HG03097 (cell line): ENCODE results near the gene CRLF2.
"Not testable (repeated sequence)": the region's sequence is repeated elsewhere in the genome, so short reads cannot be mapped to it uniquely, and the experiment has no call there.

Source experiments
- ATAC-seq: cut with Tn5 transposase; IDR thresholded peaks from one replicate; pipeline ENCODE4 v1.9.1; 2021; ENCODE audit not compliant: unreplicated experiment, low FRiP score

CRLF2 gene

DNA sequence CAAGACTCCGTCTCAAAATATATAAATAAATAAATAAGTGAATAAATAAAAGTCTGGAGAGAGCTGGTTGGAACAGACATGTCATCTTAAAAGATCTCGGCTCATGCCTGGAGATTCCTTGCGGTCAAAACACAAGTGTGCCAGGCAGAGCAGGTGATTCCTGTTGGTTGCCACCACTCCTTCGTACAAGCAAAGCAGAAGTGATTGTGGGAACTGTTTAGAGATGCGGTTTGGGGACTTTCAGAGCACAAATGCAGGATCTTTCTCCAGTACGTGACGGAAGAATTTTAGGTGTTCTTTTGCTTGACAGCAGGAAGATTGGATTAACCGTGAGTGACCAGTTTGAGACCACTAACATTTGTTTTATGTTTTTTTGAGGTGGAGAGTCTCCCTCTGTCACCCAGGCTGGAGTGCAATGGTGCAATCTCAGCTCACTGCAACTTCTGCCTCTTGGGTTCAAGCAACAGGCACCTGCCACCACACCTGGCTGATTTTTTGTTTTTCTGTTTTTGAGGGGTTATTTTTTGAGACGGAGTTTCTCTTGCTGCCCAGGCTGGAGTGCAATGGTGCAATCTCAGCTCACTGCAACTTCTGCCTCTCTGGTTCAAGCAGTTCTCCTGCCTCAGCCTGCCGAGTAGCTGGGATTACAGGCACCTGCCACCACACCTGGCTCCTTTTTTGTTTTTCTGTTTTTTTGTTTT is 2.8 kb upstream of the CRLF2 start:
- ATAC-seq = no peak

DNA sequence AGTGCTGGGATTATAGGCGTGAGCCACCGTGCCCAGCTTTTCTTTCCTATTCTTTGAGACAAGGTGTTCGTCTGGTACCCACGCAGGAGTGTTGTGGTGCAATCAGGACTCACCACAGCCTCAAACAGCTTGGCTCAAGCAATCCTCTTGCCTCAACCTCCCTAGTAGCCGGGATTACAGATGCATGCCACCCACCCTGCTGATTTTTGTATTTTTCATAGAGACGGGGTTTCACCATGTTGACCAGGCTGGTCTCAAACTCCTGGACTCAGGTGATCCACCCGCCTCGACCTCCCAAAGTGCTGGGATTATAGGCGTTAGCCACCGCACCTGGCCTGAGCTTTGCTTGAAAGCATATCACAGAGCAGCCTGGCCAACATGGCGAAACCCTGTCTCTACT is 1.5 kb upstream of the CRLF2 start:
- ATAC-seq = no peak

DNA sequence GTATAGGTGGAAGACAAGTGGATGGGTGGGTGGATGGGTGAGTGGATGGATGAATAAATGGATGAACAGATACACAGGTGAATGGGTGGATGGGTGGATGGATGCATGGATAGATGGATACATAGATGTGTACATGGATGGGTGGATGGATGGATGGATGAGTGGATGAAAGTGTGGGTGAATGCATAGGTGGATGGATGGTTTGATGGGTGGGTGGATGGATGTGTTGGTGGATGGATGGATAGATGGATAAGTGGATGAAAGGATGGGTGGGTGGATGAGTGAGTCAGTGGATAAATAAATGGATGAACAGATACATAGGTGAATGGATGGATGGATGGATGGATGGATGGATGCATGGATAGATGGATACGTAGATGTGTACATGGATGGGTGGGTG is 1.6 kb downstream of the CRLF2 start:
- ATAC-seq = no peak

DNA sequence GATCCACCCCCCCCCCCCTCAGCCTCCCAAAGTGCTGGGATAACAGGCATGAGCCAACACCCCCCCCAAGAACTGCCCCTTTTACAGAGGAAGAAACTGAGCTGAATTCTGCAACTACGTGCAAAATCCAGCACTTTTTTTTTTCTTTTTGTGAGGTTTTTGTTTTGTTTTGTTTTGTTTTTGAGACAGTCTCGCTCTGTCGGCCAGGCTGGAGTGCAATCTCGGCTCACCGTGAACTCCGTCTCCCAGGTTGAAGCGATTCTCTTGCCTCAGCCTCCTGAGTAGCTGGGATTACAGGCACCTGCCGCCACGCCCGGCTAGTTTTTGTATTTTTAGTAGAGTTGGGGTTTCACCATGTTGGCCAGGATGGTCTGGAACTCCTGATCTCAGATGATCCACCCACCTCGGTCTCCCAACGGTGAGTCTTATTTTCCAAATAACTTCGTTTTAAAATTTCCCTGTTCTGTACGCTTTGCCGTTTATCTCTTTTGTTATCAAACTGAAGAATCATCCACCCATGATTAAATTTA is 4.9 kb downstream of the CRLF2 start:
- ATAC-seq = no peak

DNA sequence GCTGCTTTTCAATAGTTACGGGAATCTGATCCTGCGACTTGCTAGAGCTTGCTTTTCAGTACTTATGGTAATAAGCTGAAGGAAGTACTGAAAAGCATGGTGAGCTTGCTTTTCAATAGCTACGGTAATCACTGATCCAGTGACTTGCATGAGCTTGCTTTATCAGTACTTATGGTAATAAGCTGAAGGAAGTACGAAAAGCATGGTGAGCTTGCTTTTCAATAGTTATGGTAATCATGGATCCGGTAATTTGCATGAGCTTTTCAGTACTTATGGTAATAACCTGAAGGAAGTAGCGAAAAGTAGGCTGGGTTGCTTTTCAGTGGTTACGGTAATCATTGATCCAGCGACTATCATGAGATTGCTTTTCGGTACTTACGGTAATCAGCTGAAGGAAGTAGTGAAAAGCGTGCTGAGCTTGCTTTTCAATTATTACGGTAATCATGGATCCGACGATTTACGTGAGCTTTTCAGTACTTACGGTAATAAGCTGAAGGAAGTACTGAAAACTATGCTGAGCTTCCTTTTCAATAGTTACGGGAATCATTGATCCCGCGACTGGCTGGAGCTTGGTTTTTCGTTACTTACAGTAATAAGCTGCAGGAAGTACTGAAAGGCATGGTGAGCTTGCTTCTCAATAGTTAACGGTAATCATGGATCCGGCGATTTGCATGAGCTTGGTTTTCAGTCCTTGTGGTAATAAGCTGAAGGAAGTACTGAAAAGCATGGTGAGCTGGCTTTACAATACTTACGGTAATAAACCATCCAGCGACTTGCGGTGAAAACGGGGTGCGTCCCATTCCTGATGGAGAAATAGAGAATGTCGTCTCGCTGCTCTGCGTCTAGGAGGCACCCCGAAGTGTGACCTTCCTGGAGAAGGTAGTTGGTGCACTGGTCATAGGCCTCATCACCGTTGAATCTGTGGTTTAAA is 6.5 kb downstream of the CRLF2 start:
- ATAC-seq = no peak

DNA sequence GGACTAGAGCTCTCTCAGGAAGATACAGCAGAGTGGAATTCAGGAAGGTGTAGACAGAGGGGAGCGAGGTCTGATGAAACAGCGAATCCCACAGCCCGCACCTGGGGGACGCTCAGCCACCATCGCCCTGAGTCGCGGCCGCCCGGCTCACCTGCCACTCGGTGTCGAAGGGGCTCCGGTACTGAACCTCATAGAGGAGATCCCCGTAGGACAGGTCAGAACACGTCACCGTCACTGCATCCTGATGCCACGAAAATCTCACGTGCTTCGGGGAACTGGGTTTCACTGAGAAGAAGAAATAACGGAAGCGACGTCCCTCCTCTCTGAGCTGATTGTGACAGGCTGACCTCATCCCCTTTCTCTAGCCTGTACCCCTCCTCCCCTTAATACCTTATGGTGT is 10.2 kb downstream of the CRLF2 start:
- no peak for ATAC-seq

DNA sequence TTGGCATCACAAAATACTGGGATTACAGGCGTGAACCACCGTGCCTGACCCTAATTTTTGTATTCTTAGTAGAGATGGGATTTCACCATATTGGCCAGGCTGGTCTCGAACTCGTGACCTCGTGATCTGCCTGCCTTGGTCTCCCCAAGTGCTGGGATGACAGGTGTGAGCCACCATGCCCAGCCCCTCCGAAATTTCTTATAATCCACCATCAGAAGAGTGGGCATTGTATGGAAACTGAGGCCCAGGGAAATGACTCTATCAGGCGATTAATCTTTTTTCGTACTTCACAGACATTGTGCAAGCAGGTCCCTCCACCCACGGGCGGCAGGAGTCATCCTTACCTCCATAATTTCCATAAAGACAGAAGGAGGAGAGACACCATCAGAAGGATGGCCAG is 16.0 kb downstream of the CRLF2 start:
- ATAC-seq = no peak

DNA sequence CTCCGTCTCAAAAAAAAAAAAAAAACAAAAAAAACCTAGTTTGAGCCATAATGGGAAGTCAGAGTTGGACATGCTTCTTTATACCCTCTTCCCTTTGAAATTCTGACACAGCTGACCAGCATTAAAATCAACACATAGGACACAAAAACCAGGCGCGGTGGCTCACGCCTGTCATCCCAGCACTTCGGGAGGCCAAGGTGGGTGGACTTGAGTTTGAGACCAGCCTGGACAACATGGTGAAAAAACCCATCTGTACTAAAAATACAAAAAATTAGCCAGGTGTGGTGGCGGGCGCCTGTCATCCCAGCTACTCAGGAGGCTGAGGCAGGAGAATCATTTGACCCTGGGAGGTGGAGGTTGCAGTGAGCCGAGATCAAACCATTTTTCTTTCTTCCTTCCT is 20.3 kb downstream of the CRLF2 start:
- not testable (repeated sequence) for ATAC-seq

DNA sequence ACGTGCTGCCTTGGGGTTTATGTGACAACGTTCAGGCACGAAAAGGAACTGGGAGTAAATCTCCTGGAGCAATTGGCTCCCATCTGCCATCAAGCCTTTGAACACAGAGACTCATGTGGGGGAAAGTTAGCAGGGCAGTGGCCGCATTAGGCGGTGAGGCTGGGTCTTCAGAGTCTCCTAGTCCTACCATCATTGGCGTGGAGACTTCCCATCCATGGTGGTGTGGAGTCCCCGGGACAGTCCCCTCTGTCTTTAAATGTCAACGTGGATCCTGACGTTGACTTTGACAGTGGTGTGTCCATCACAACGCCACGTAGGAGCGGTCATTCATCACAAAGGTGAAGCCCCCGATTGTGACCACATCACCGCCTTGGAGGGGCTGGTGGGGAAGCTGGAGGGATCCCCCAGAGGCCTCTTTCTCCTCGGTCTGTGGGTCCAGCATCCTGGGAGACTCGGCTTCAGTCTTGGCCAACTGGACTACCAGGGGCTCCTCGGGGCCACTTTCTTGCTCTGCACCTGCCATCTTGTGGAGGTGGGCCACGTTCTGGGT is 21.8 kb downstream of the CRLF2 start:
- no peak for ATAC-seq

DNA sequence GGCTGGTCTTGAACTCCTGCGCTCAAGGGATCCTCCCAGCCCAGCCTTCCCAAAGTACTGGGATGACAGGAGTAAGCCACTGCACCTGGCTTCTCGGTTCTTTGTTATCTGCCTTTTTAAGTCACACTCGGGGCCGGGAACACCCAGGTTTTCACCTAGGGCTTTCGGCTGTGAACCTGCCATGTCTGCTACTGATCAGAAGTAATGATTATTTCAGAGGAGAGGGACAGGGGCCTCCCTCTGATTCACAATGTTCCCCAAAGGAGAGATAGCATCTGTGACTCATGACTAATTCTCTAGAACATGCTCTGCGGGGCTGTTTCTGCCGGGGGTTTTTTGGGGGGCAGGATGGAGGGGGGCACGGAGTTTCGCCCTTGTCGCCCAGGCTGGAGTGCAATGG is 26.9 kb downstream of the CRLF2 start:
- ATAC-seq = no peak

DNA sequence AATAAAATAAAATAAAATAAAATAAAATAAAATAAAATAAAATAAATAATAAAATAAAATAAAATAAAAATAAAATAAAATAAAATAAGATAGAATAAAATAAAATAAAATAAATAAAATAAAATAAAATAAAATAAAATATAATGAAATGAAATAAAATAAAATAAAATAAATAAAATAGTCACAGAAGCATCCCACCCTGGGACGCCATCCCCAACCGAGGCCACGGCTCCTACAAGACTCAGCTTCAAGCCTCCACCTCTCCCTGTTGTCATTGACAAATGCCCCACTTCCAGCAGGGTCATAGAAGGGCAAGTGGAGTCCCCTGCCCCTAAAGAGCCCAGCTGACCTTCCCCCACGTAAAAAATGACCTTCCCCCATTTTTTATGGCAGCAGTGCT is 30.2 kb downstream of the CRLF2 start:
- no peak for ATAC-seq

DNA sequence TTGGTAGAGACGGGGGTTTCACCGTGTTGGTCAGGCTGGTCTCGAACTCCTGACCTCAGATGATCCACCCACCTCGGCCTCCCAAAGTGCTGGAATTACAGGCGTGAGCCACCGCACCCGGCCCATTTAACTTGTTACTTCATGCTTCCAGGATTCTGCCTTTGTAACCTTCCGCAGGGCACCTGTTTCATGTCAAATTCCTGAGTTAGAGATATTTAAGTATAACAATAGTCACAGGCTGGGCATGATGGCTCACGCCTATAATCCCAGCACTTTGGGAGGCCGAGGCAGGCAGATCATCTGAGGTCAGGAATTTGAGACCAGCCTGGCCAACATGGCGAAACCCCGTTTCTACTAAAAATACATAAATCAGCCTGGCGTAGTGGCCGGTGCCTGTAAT is 30.8 kb downstream of the CRLF2 start:
- ATAC-seq = not testable (repeated sequence)

DNA sequence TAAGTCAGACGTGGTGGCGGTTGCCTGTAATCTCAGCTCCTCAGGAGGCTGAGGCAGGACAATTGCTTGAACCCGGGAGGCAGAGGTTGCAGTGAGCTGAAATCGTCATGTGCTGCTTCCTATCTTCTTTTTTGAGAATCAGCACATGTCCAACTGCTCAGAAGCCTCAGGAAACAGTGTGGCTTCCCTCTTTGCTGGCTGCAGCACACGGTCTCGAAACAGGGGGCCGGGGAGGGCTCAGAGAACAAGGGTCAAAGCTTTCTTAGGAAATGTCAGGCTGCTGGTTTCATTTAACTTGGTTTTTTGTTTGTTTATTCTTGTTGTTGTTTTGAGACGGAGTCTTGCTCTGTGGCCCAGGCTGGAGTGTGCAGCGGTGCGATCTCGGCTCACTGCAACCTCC is 31.3 kb downstream of the CRLF2 start:
- ATAC-seq = no peak

DNA sequence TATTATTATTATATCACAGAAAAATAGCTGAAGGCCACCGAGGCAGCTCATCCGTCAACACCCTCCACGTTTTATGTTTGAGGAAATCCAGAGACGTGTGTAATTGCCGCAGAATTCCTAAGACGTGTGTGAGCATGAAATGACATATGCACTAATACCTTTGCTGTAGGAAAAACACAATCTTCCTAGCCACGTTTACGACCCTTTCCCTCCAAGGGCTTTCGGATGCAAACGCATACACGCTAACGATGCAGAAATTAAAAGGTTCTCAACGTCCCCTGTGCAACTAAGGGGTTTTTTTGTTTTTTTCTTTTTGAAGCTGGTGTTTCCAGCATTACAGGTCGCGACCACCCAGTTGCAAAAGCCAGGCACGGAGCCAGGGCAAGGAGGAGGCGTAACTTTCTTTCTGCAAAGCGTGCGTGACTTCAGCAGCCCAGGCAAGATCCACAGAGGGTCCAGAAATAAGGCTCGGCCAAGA is 33.8 kb downstream of the CRLF2 start:
- no peak for ATAC-seq

DNA sequence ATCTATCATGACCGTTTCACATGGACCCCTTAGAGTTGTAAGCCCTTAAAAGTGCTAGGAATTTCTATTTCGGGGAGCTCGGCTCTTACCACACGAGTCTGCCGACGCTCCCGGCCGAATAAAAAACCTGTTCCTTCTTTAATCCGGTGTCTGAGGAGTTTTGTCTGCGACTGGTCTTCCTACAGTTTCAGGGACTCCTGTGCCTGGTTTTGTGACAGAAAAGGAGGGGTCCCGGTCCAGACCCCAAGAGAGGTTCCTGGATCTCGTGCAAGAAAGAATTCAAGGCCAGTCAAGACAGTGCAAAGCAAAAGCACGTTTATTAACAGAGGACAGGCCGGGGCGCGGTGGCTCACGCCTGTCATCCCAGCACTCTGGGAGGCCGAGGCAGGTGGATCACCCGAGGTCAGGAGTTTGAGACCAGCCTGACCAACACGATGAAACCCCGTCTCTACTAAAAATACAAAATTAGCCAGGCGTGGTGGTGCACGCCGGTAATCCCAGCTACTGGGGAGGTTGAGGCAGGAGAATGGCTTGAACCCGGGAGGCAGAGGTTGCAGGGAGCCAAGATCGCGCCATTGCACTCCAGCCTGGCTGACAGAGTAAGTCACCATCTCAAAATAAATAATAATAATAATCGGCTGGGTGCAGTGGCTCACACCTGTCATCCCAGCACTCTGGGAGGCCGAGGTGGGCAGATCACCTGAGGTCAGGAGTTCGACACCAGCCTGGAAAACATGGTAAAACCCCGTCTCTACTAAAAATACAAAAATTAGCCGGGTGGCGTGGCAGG is 35.7 kb downstream of the CRLF2 start:
- ATAC-seq = not testable (repeated sequence)

DNA sequence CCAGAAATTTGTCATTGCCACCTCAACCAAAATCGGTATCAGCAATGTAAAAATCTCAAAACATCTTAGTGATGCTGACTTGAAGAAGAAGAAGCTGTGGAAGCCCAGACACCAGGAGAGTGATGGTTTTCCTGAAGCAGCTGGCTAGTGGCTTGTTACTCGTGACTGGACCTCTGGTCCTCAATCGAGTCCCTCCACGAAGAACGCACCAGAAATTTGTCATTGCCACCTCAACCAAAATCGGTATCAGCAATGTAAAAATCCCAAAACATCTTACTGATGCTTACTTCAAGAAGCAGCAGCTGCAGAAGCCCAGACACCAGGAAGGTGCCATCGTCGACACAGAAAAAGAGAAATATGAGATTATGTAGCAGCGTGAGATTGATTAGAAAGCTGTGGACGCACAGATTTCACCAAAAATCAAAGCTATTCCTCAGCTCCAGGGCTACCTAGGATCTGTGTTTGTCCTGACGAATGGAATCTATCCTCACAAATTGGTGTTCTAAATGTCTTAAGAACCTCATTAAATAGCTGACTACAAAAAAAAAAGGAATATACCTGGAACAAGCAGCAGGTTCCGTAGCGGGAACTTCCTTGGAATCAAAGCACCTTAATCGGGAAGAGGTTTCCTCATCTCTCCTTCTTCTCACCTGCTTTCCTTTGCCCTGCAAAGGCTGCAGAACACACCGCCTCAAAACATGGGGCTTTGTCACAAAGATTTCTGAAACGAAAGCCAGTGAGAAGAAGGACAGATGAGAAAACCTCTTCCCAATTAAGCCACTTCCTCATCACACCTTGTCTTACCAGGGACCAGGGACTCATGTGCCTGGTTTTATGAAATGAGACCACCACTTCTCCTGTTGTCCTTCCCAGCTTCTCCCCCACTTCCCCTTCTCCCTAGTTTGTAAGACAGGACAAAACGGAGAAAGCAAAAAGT is 37.6 kb downstream of the CRLF2 start:
- ATAC-seq = not testable (repeated sequence)

DNA sequence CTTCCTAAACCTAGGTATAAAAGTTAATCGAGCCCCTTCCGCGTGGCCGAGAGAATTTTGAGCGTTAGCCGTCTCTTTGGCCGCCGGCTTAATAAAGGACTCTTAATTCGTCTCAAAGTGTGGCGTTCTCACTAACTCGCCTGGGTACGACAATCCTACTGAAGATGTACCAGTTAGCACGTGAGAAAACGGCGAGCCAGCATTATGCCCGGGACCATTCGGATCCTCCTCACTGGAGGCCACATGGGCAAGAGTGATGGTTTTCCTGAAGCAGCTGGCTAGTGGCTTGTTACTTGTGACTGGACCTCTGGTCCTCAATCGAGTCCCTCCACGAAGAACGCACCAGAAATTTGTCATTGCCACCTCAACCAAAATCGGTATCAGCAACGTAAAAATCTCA is 39.0 kb downstream of the CRLF2 start:
- ATAC-seq = not testable (repeated sequence)

DNA sequence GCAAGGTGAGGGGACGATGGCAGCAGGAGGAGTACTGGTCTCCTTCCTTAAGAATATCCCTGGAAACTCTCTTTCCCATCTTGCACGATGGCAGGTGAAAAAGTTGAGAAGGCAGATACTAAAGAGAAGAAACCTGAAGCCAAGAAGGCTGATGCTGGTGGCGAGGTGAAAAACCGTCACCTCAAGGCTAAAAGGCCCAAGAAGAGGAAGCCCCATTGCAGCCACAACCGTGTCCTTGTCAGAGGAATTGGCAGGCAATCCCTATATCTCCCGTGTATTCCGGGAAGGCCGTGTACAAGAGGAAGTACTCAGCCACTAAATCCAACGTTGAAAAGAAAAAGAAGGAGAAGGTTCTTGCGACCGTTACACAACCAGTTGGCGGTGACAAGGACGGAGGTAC is 40.0 kb downstream of the CRLF2 start:
- no peak for ATAC-seq

DNA sequence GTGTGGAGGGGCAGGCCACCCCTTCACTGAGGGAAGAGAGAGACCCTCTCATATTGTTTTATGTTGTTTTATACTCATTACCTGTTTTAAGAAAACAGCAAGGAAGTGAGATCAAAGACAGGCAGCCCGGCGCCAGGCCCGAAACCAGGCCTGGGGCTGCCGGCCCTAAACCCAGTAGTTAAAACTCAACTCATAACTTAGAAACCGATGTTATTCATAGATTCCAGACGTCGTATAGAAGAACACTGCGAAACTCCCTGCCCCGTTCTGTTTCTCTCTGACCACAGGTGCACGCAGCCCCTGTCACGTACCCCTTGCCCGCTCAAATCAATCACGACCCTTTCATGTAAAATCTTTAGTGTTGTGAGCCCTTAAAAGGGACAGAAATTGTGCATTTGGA is 40.5 kb downstream of the CRLF2 start:
- not testable (repeated sequence) for ATAC-seq
